VCaP (cell line): ENCODE data around the gene ZNRD2.
A peak's percentile ranks its signal among the peaks of the same experiment; 100 is the strongest.

Source experiments
- H3K27ac ChIP-seq: fragments of 450-650 bp; 2 replicates; pipeline ENCODE4 v1.5.1; 2017
- CTCF ChIP-seq: fragments of 450-650 bp; conservative IDR thresholded peaks from 2 replicates; pipeline ENCODE4 v1.5.1; 2017; ENCODE audit warnings: mild to moderate bottlenecking, moderate library complexity

The ZNRD2 gene

GRCh38 chr11:65549096-65549495 is 21.2 kb upstream of the ZNRD2 start:
- no peak for TF ChIP-seq CTCF
- no peak overlapping the region for H3K27ac ChIP-seq

GRCh38 chr11:65551572-65552387 is 18.5 kb upstream of the ZNRD2 start:
- peak; percentile 94 for TF ChIP-seq CTCF
- H3K27ac ChIP-seq: peak overlapping the region; percentile 38

- peak overlapping the region; percentile 38 for H3K27ac ChIP-seq
- peak; percentile 67 for TF ChIP-seq CTCF
Observed at GRCh38 chr11:65552388-65552951, 17.8 kb upstream of the ZNRD2 start.

GRCh38 chr11:65553301-65554001 is 16.8 kb upstream of the ZNRD2 start:
- TF ChIP-seq CTCF: no peak
- H3K27ac ChIP-seq: peak overlapping the region; percentile 98; the same call in 1 of the 2 replicates

- peak overlapping the region; percentile 98 for H3K27ac ChIP-seq
- TF ChIP-seq CTCF: no peak
Observed at GRCh38 chr11:65554057-65554818, 16.0 kb upstream of the ZNRD2 start.

- TF ChIP-seq CTCF: no peak
- H3K27ac ChIP-seq: peak overlapping the region; percentile 98
Observed at GRCh38 chr11:65554842-65555430, 15.3 kb upstream of the ZNRD2 start.
